ENCODE results near the gene IDI2. TPM values are rescaled to one million over a fixed set of nuclear protein-coding genes. Genes with fewer than 3 reads are reported as not detected.

Gene IDI2
- polyA plus RNA-seq, 2 of the 4 experiments (the other 2 are of a cell fraction): not detected

DNA sequence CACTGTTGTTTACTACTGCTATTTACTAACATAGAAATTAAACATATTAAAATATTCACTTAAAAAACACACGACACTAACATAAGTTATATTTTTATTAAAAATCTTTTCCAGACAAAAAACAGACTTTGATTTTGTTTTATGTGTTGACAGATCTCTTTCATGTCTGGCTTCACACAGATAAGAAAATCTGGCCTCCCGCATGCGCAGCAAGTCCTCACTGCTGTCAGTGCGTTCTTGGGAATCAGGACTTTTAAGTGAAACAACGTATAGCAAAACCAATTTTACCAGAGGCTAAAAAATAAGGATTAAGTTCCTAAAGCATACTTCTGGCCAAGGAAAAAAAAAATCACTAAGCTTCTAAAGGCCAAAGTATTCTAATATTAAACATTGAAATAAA, 24.5 kb upstream of the IDI2 start:
- DNase-seq (ENCODE audit: low read depth in 1 of 2, low spot score in 1 of 2) (peak in 1 of 2 experiments; percentile 31), FAIRE-seq (no peak), ATAC-seq (no peak)
- Histone ChIP-seq H3K4me3 (peak overlapping the region; percentile 88), H3K4me1 (peaks cover 41% of the 10 kb centered on the region), H3K4me2 (peak overlapping the region; percentile 74), H3K9me3 (no peaks in the 10 kb centered on the region), H3K27ac (peak overlapping the region; percentile 90 to 91; a peak in 5 of 6 replicates)
- POLR2A ChIA-PET: interaction anchor here (1.5 to 3.1 kb wide), 3 partner anchors 9 to 62 kb away, joined by 3 to 23 read pairs (median 13); partner anchors contain the start of gene GTPBP4
- TF ChIP-seq E2F6 (IDR thresholded peaks at IDR 0.05; ENCODE audit: borderline replicate concordance, low read depth) (no peak), HES2 (IDR thresholded peaks at IDR 0.05) (no peak), RFX5 (IDR thresholded peaks at IDR 0.05) (no peak), PHF8 (IDR thresholded peaks at IDR 0.05; ENCODE audit: borderline replicate concordance, low read depth) (no peak), HOXB5 (CRISPR knock-in tag; IDR thresholded peaks at IDR 0.05) (no peak)
- CTCF ChIA-PET: interaction anchor here (0.6 kb wide), 1 partner anchor 137 kb away, joined by 4 read pairs; no protein-coding TSS in a partner anchor
- 41% methylated on average over 5 of the region's 5 CpGs for WGBS (ENCODE audit: missing lambda C conversion rate)

DNA sequence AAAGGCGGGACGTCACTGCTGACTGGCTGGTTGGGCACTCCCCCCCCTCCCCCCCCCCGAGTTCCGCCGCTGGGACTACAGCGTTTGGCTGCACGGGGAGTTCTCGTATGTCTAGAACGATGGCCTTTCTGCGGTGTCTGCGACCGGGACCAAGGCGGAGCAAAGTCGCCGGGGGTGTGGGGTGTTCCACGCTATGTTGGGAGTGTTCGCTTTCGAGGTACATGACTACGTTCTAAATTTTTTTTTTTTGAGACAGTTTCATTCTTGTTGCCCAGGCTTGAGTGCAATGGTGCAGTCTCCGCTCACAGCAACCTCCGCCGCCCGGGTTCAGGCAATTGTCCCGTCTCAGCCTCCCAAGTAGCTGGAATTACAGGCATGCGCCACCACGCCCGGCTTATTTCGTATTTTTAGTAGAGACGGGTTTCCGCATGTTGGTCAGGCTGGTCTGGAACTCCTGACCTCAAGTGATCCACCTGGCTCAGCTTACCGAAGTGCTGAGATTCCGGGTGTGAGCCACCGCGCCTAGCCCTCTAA, 23.8 kb upstream of the IDI2 start:
- H3K9me3 ChIP-seq: no peaks in the 10 kb centered on the region
- ATAC-seq: peak in 1 of 2 experiments; percentile 8; a peak in 3 of 6 replicates
- DNase-seq (ENCODE audit: low read depth in 1 of 2, low spot score in 1 of 2): no peak
- CTCF ChIA-PET: no interaction called here
- H3K4me1 ChIP-seq: peaks cover 34% of the 10 kb centered on the region
- H3K27ac ChIP-seq: peak overlapping the region; percentile 90 to 91
- POLR2A ChIA-PET: interaction anchor here (0.7 to 3.1 kb wide), 11 partner anchors 8 to 701 kb away, joined by 3 to 23 read pairs (median 4); partner anchors contain the start of genes GTPBP4 and LARP4B
- FAIRE-seq: no peak
- H3K4me2 ChIP-seq: peak overlapping the region; percentile 74
- peak overlapping the region; percentile 88 for H3K4me3 ChIP-seq
- WGBS (ENCODE audit: missing lambda C conversion rate): 2% methylated on average over 32 of the region's 34 CpGs
- TF ChIP-seq BHLHE40 (IDR thresholded peaks at IDR 0.05; ENCODE audit: low read depth, low read length) (no peak), MAZ (IDR thresholded peaks at IDR 0.05; ENCODE audit: borderline replicate concordance, low read depth, low read length) (peak; percentile 90; the same call in 1 of the 2 replicates), MAFK (IDR thresholded peaks at IDR 0.05; ENCODE audit: partially characterized antibody) (no peak), FOSL2 (IDR thresholded peaks at IDR 0.05) (no peak), FOSL2 (CRISPR knock-in tag; IDR thresholded peaks at IDR 0.05) (no peak), REST (IDR thresholded peaks at IDR 0.05) (no peak), EP300 (IDR thresholded peaks at IDR 0.05) (no peak), RCOR1 (IDR thresholded peaks at IDR 0.05; ENCODE audit: low read depth, low read length) (no peak), KDM1A (IDR thresholded peaks at IDR 0.05; ENCODE audit: low read depth) (peak; percentile 24; the same call in 1 of the 2 replicates), JUNB (IDR thresholded peaks at IDR 0.05) (no peak), JUN (IDR thresholded peaks at IDR 0.05) (peak in 1 of 2 experiments; percentile 36; a peak in 2 of 5 replicates), GATA3 (IDR thresholded peaks at IDR 0.05; ENCODE audit: borderline replicate concordance) (no peak; the same call in 1 of the 2 replicates), NFE2L2 (conservative IDR thresholded peaks at IDR 0.05; ENCODE audit: low read length) (no peak), EHF (CRISPR knock-in tag; IDR thresholded peaks at IDR 0.05) (no peak)
- TF ChIP-seq, protein P1, sequence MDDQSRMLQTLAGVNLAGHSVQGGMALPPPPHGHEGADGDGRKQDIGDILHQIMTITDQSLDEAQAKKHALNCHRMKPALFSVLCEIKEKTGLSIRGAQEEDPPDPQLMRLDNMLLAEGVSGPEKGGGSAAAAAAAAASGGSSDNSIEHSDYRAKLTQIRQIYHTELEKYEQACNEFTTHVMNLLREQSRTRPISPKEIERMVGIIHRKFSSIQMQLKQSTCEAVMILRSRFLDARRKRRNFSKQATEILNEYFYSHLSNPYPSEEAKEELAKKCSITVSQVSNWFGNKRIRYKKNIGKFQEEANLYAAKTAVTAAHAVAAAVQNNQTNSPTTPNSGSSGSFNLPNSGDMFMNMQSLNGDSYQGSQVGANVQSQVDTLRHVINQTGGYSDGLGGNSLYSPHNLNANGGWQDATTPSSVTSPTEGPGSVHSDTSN (IDR thresholded peaks at IDR 0.05): no peak

All from A549 (cell line).